GM21786 (cell line): ENCODE data around the gene IRF6.
"Not testable (repeated sequence)": the region's sequence is repeated elsewhere in the genome, so short reads cannot be mapped to it uniquely, and the experiment has no call there.

Experiments
- ATAC-seq: cut with Tn5 transposase; IDR thresholded peaks from one replicate; pipeline ENCODE4 v1.9.1; 2021; ENCODE audit not compliant: unreplicated experiment

The IRF6 gene

DNA sequence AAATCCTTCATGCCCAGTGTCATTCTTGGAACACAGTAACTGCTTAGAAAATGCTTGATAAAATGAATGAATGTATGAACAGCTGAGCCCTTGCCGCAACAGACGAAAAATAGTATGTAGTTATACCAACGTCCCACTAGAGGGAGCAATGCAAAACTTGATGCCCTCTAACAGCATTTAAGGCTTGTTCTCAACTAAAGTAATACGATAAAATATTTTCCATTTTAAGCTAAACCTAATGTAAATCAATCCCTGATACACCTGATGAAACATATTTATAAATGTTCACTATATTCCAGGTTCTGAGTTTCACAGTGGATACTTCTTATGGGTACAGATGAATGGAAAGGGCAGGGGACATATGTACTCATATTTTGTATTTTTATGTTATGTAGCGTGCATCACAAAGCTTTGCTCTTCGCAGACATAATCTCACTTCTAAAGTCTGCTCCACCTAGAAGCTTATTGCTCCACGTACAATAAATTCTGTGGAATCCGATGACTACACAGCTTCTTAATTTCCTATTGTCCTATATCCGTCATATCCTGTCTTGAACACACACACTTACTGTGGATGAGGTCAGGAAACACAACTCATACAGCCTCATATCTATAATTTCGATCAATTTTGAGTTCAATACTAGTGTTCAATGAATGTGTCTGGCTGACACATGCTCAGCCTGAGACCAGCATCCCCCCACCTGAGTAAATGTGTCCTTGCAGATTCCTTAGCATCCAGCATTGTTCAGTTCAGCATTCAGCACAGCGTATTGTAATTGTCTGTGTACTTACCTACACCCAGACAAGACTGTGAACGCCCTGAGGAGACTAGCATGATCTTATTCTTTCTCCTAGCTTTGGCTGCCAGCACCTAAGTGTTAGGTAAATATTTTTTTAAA, 17.4 kb upstream of the IRF6 start:
- ATAC-seq: no peak

DNA sequence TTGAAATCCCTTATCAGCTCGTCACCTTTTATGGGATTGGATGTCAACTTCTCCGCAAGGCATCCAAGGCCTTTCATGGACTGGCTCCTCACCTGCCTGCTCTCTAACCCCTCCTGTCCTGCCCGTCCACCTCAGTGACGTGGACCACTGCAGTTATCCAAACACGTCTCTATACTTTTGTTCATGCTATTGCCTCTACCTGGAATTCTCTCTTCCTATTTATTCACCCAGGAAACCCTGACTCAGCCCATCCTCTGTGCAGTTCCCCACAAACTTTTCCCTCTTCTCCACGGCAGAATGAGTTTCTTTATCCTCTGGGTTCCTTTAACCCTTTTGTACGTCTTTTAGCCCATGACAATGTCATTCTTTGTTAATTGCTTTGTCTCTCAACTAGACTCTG, 16.8 kb upstream of the IRF6 start:
- no peak for ATAC-seq

- ATAC-seq: no peak
Observed at GRCh38 chr1:209820986-209821385, 15.0 kb upstream of the IRF6 start.

DNA sequence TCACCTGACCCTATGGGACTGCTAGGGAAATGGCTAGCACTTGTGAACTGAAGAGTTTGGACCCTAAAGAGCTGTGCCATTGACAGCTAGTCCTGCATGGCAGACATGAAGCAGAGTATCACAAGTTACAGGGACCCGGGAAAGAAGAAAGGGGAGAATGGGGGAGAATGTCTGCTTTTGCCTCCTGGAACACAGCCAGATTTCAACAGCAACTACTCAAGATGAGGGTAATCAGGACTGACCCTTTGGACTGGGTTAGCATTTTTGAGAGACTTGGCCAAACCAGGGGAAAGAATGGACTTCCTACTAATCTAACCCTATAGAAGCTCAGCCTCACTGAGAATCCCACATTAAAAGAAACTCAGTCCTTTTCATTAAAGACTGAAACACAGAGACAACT, 13.1 kb upstream of the IRF6 start:
- ATAC-seq: no peak

- no peak for ATAC-seq
Observed at GRCh38 chr1:209817691-209818090, 11.7 kb upstream of the IRF6 start.

DNA sequence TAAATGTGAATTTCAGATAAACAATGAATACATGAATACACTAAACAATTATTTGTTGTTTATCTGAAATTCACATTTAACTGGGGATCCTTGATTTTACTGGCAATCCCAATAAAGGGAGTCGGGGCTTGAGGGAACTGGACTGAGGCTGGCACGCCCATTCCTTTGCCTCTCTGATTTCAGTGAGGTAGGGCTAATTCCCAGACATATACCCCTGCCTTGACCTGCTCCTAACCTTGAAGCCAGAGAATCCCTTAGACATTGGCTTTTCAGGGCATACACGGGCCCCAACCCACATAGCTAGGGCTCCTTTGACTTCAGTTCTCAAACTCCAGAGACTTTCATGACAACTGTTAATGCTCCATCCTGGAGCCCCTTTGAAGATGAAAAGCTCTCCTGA, 11.0 kb upstream of the IRF6 start:
- ATAC-seq: no peak

DNA sequence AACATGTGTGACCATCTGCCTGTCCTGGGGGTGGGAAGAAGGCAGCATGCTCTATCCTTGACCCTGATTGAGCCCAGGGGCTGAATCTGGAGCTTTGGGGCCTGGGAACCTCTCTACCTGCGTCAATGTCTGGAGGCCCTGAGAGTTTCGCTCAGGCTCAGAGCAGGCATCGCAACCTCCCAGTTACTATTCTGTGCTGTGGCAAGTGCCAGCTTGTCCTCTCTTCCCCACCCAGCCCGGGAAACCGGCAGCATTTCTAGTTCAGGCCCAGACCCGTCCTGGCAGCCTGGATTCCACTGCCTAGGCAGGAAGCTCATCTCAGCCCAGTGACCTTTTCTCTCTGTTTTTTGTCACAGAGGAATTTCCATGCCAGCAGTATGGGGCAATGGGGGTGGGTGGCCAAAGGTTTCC, 10.0 kb upstream of the IRF6 start:
- no peak for ATAC-seq

DNA sequence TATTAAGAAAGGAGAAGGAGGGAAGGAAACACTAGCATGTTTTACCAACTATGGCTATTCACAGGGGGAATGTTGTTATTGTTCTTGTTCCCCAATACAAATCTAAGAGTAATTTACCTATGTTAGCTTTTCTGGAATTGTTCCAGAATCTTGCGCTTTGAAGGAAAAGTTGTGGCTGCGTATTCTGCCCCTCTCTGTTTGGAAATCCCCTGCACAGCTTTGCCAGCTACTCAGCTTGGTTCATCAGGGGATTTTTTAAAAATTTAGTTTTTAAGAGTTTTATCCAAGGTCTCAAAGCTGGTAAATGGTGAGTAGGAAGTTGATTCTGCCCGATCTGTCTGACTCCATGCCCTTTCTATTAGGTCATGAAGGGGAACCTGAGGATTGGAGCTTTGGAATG, 9.5 kb upstream of the IRF6 start:
- ATAC-seq: no peak

DNA sequence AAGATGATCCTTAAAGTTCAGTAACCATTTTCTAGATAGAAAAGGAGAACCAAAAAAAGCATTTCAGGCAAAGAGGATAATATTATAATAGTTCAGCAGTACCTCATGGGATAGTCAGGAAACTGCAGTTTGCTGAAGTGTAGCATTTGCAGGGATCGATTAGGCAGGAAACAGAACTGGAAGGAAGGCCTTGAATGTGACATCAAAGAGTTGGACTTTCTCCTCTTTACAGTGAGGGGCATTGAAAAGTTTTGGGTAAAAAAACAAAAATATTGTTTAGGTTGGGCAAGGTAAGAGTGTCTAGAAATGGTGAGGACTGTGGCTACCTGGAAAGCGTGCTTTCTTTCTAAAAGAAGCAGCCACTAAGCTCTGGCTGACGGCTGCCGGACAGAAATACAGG, 8.0 kb upstream of the IRF6 start:
- no peak for ATAC-seq

- ATAC-seq: no peak
Observed at GRCh38 chr1:209810783-209811182, 4.8 kb upstream of the IRF6 start.

GRCh38 chr1:209809611-209810010, 3.7 kb upstream of the IRF6 start:
- ATAC-seq: no peak

GRCh38 chr1:209808059-209808581, 2.2 kb upstream of the IRF6 start:
- no peak for ATAC-seq

GRCh38 chr1:209807509-209807908, 1.6 kb upstream of the IRF6 start:
- ATAC-seq: no peak

DNA sequence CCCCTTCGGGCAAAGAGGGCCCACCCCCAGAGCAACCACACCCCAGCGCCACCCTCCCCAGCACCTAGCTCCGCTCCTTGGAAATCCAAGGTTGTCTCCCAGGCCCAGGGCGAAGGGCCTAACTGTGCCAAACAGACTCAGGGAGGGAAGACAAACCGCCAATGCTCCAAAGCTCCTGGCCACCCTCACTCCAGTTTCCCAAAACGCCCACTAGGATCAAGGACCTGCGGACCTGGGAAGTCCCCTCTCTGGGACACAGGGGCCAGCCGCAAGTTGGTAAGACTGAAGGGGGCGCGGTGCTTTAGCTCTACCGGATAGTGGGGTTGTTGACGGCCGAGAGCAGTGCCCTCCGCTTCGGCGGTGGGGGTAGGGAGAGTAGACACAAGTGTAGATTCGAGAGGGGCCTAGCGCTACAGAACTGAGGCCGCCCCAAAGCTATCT, 581 bp downstream of the IRF6 start:
- no peak for ATAC-seq

DNA sequence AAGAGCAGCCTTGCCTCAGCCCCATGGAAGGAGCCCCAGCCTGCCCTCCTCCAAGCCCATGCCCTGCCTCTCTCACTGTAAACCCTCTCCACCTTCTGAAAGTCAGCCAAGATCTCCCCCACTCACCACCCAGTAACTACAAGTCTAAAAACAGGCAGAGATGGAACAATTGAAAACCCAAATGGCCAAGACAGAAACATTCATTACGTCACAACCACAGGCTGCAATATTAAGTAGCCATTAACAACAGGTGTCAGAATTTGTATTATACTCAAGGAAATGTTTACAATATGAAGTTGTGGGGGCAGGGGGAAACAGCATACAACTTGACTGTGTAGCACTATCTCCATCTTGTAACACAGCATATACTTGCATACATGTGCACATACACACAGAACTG, 2.4 kb downstream of the IRF6 start:
- ATAC-seq: no peak

DNA sequence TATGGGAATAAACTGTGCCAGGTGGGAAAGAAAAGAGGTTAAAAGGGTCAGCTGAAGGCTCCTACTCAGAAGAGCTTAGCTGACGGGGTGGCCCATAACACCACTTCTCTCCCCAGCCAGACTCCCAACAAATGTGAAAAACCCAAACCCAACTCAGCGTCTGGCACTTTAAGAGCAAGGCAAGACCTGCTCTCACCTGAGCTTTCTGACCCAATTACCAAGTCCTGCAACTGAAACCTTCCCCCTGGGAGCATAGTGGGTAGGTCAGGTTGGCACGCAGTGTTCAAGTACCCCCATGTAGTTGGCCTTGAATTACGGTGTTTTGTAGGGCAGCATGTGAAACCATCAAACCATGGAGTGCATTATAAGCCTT, 3.2 kb downstream of the IRF6 start:
- ATAC-seq: no peak

- ATAC-seq: no peak
Observed at GRCh38 chr1:209802117-209802779, 3.7 kb downstream of the IRF6 start.

DNA sequence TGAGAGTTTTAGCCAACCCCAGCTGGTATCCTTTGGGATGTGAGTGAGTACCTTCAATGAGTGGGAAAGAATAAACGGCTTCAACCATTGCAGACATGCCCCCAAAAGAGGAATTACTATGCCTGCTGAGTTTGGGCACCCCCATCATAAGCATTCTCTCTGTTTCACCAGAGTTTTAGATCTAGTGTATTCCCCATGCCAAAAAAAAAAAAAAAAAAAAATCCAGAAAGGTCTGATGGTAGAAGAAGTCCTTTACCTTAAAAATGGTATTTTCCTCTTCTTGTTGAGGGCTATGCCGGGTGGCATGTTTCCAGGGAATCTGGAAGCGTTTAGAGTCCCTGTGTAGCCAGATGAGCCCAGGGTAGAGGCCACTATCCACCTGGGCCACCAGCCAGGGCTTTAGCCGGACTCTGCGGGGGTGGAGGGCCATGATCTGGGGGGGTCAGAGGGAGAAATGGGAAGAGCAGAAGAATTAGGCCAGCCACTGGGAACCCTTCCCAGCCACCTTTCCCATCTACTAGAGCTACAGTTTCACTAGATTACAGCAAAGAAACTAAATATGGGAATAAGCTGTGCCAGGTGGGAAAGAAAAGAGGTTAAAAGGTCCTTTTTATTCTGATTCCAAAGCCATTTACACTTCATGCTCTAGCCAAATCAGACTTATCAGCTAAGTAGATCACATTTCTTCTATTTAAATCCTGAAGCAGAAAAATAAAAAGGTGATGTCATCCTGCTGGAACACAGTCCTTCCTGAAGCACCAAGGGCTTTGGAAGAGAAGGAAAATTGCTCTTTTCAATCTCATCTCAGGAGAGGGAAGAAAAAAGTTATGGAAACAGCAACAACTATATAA, 4.7 kb downstream of the IRF6 start:
- no peak for ATAC-seq

DNA sequence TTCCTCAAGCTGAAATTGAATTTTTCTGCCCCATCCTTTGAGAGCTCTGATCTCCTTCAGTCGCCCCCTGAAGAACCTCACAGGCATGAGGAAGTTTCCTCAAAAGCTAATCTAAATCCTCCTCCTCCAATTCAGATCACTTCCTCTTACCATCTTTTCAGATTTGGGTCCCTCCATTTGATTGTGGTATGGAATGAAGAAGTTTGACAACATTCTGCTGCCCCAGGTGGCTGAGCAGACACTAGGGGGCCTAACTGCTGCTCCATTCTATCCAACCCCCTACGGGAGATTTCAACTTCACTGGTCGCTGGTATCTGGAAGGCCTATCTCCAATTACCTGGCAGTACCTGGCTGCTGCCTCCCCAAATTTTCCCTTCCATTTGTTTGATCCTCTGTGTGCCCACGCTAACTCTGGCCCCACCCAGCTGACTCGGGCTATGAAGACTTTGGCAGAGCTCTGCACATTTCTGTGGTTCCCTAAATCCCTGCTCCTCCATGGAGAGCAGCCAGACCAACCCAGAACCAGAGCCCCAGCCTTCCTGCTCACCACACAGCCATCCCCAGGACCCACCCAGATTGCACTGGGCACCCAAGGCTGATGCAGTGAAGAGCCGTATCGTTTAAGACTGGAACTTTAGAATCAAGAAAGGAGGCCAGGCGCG, 7.8 kb downstream of the IRF6 start:
- no peak for ATAC-seq

DNA sequence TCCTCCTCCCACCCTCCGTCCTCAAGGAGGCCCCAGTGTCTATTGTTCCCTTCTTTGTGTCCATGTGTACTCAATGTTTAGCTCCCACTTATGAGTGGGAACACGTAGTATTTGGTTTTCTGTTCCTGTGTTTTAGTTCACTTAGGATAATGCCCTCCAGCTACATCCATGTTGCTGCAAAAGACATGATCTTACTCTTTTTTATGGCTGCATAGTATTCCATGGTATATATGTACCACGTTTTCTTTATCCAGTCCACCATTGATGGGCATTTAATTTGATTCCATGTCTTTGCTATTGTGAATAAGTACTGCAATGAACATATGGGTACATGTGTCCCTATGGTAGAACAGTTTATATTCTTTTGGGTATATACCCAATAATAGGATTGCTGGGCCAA, 12.2 kb downstream of the IRF6 start:
- not testable (repeated sequence) for ATAC-seq

- no peak for ATAC-seq
Observed at GRCh38 chr1:209791920-209792319, 14.0 kb downstream of the IRF6 start.
